ENCODE data around the gene EVA1B.

EVA1B gene

GRCh38 chr1:36284061-36284460 is 39.4 kb downstream of the EVA1B start:
- in situ Hi-C loops (cut with MboI; ENCODE audit: low sequenced_read_pairs), result loop anchor here (10.0 kb wide), 1 partner anchor 189 kb away; no protein-coding TSS in a partner anchor

DNA sequence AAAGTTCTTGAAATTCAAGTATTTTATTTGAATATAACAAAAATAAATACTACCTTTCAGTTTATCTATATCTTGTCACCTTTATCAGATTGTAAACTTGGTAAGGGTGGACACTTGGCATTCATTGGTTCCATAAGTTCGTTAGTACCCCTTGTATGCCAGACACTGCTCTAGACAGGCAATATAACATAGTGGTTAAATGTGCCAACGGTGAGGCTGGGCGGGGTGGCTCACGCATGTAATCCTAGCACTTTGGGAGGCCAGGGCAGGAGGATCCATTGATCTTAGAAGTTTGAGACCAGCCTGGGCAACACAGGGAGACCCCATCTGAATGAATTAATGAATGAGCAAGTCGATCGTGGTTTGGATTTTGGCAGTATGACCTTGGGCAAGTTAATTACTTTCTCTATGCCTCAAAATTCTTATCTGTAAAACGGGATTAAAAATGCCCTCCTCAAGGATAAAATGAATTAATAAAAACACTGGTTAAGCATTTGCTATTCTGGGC is 43.6 kb downstream of the EVA1B start:
- in situ Hi-C loops (cut with MboI; ENCODE audit: low sequenced_read_pairs), result loop anchor here (10.0 kb wide), 1 partner anchor 185 kb away; no protein-coding TSS in a partner anchor

DNA sequence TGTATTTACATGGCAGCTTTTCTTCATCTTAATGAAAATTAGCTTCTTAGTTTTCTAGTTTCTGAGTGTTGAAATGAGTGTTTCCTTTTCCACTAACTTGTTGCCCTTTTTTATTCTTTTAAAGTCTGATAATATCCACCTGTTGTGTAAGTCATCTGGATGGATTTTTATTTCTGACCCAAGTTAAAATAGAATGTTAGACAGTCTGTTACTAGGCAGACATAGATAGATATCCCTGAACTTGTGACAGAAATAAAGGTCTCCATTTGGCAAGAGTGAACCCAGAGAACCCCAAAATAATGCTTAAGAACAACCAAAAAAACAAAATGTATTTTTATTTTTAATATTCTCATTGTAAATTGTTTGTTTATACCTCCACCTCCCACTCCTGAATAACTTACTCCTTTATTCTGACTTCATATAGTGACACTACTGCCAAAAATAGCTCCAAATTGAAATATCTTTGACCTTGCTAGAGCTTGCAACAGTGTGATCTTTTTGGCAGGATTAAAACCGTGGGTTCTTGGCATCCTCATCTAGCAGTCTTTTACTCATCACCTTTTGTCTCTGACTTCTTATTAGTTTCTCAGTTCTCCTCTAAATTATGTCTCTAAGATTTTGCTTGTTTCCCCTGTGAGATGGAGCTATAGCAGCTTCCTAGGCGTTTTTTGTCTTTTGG is 44.2 kb downstream of the EVA1B start:
- in situ Hi-C loops (cut with MboI; ENCODE audit: low sequenced_read_pairs), result no loop called here

DNA sequence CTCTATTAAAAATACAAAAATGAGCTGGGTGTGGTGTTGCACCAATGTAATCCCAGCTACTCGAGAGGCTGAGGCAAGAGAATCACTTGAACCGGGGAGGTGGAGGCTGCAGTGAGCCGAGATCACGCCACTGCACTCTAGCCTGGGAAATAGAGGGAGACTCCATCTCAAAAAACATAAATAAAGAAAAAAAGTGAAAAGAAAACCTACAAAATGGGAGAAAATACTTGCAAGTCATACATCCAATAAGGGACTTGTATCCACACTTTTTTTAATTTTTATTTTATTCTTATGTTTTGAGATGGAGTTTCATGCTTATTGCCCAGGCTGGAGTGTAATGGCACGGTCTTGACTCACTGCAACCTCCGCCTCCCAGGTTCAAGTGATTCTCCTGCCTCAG is 46.8 kb downstream of the EVA1B start:
- in situ Hi-C loops (cut with MboI; ENCODE audit: low sequenced_read_pairs), result no loop called here

DNA sequence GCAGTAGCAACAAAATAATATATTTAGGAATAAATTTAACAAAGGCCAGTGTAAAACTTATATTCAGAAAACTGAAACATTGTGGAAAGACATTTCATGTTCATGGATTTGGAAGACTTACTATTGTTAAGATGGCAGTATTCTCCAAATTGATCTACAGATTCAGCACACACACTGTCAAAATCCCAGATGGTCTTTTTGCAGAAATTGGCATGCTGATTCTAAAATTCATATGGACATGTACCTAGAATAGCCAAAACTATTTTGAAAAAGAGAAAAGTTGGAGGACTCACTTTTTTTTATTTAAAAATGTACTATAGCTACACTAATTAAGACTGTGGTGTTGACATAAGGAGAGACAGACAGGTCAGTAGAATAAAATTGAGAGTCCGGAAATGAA is 49.2 kb downstream of the EVA1B start:
- in situ Hi-C loops (cut with MboI; ENCODE audit: low sequenced_read_pairs), result no loop called here

- in situ Hi-C loops (cut with MboI; ENCODE audit: low sequenced_read_pairs), result no loop called here
Measured at GRCh38 chr1:36273024-36273423, 50.4 kb downstream of the EVA1B start.

All from HL-60/S4 treated with phorbol 12-myristate 13-acetate at 8.2 ng/mL for 4 days and 3 days (cell line).